LNCaP clone FGC (cell line): ENCODE measurements around the gene ZNF296.
A peak's percentile ranks its signal among the peaks of the same experiment; 100 is the strongest.

ENCODE experiments used
- DNase-seq: peaks from one replicate; pipeline ENCODE4 v3.0.0-alpha.2; 2011; ENCODE audit warnings: low read depth
- H3K4me3 ChIP-seq: 2 replicates; pipeline ENCODE4 v1.5.1; 2011; ENCODE audit warnings: mild to moderate bottlenecking, low read depth, low read length, control low read depth
- TF ChIP-seq, protein P1 (sequence below): IDR thresholded peaks from 2 replicates; pipeline ENCODE4 v1.5.1; 2012; ENCODE audit warnings: mild to moderate bottlenecking; ENCODE audit not compliant: control insufficient read depth, insufficient read depth; ENCODE audit errors: extremely low read depth

The ZNF296 gene

DNA sequence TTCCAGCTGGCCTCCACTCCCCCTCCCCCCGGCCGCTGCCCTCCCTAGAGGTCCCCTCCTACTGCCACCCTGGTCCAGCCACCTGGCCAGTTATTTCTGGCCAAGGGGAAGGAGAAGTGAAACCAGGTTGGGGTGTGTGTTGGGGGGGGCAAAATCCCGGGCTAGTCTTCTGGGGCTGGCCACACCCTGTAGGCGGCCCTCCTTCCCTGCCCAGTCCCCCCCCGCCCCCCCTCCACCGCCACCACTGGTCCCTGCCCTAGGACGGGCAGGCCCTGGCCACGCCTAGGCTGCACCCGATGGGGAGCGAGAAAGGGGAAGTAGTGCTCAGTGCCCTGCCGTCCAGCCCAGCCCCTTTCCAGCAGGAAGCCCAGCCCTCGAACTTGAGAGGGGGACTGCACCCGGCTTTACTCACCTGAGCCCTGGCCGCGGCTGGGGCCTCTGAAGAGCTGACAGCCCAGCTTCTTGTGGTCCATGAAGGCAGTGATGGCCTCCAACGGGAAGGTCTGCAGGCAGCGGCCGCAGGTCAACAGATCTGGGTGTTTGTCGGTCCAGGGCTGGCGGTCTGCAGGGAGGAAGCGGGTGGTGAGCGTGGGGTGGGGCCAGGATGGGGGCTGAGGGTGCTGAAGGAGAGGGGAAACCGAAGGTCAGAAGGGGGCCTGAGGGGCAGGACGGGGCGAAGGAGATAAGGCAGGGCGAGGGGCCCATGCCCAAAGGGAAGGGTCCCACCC is 813 bp downstream of the ZNF296 start:
- TF ChIP-seq, protein P1, sequence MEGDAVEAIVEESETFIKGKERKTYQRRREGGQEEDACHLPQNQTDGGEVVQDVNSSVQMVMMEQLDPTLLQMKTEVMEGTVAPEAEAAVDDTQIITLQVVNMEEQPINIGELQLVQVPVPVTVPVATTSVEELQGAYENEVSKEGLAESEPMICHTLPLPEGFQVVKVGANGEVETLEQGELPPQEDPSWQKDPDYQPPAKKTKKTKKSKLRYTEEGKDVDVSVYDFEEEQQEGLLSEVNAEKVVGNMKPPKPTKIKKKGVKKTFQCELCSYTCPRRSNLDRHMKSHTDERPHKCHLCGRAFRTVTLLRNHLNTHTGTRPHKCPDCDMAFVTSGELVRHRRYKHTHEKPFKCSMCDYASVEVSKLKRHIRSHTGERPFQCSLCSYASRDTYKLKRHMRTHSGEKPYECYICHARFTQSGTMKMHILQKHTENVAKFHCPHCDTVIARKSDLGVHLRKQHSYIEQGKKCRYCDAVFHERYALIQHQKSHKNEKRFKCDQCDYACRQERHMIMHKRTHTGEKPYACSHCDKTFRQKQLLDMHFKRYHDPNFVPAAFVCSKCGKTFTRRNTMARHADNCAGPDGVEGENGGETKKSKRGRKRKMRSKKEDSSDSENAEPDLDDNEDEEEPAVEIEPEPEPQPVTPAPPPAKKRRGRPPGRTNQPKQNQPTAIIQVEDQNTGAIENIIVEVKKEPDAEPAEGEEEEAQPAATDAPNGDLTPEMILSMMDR = no peak
- no peak for DNase-seq
- peak overlapping the region; percentile 61 for H3K4me3 ChIP-seq

DNA sequence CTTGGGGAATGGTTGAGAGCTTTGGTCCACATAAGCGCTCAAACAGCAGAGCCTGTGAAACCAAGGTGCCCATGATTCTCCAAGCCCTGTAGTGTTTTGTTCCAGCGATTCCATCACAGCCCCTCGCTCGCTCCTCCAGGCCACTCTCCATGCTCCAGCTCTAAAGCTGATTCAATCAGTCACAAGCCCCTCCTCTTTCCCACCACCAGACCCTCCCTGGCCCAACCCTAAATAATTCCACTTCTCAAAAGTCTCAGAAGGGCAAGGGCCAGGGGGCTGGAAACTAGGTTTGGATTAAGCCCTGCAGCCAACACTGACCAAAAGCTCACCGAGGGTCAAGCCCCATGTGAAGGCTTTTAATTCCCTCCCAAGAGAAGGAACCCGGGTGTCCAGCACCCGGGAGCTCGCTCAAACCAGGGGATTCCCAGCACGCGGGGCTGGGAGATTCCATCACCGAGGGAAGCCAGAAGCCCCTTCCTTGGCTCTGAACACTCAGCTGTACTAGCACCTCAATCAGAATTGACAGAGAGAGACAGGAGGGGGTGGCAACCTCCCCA is 1.5 kb downstream of the ZNF296 start:
- H3K4me3 ChIP-seq = peak overlapping the region; percentile 23
- TF ChIP-seq, protein P1 = no peak
- DNase-seq = no peak

DNA sequence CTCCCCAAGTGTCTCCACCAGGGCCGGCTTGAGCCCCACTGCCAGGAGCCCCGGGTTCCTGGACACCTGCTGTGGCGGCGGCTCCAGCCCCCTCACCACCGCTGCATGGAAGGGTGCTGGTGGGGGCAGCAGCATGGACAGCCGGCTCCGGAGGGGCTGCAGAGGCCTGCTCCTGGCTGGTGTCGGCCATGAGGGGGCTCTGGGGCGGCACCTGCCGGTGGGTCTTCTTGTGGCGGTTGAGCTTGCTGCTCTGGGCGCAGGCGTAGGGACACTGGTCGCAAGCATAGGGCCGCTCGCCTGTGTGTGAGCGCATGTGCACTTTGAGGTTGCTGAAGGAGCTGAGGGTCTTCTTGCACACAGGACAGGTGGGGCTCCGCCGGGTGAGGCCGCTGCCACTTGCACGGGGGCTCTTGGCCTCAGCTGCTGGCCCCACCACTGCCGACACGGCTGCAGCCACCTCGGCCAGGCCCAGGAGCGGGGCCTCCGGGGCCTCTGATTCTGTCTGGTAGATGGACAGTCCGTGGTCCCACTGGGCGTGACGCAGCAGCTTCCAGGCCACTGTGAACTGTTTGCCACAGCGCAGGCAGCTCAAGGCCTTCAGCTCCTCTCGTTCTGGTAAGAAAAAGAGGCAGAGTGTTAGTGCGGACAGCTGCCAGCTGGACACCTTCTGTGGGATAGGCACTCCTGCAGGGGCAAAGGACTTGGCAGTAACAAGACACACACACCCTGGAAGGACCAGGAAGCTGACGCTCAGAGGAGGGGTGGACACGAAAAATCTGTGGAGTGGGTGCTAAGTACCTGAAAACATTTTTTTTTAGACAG is 4.1 kb downstream of the ZNF296 start:
- TF ChIP-seq, protein P1 = no peak
- no peak overlapping the region for H3K4me3 ChIP-seq
- DNase-seq = no peak

DNA sequence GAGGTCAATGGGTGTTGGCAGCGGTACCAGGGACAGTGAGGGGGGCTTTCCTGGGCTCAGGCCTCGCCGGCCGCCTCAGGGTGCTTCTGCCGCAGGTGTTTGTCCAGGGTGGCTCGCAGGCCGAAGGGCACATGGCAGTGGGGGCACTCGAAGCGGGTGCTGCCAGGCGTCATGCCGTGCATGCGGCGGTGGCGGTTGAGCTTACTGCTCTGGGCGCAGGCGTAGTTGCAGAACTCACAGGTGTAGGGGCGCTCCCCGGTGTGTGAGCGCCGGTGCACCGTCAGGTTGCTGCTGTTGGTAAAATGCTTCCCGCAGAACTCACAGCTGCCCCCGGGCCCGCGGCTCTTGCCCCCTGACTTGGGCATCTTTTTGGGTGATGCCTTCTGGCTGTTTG is 4.7 kb downstream of the ZNF296 start:
- no peak for DNase-seq
- TF ChIP-seq, protein P1 = no peak
- H3K4me3 ChIP-seq = no peak overlapping the region

- TF ChIP-seq, protein P1 = no peak
- DNase-seq = no peak
These were observed 5.3 kb downstream of the ZNF296 start for GRCh38 chr19:45070861-45071544.

DNA sequence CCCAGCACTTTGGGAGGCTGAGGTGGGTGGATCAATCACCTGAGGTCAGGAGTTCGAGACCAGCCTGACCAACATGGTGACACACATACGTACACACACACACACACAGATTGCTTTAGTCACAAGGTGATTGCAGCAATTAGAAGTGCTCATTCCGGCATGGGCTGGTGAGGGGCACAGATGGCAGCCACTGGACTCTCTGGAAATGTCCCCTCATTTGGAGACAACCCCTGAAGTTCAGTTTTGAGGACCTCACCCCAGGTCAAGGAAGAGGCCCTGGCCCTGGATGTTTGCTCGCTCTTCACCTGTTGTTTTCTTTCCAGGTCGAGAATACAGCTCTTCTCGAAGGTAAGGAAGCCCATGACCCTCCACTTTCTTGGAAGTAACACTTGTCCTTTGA is 6.1 kb downstream of the ZNF296 start:
- H3K4me3 ChIP-seq = no peak overlapping the region
- TF ChIP-seq, protein P1 = no peak
- no peak for DNase-seq

More at GRCh38 chr19:45070861-45071544, 5.3 kb downstream of the ZNF296 start:
- H3K4me3 ChIP-seq = no peak overlapping the region
